Measurements from ENCODE around the gene ROS1.
"Not testable (repeated sequence)": the region's sequence is repeated elsewhere in the genome, so short reads cannot be mapped to it uniquely, and the experiment has no call there.

Gene ROS1

DNA sequence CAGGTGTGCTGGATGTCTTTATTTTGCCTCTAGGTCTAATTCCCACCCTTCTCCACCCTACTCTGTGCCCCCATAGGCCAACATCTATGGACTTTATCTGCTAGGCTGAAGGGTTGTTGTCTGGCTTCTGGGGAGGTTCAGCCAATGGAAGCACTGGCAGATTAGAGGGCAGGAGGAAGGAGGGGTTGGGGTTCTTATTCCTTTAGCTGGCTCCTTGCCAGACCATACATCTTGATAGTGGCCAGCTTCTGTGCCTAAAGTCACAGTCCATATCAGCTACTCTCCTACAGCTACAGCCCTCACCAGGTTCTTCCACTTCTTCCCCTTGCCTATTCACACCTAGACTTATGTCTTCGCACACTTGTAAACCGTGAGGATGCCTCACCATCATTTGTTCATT is 41.1 kb downstream of the ROS1 start:
- DNase-seq (ENCODE audit: low read depth in 1 of 2, low spot score in 1 of 2), result no peak

DNA sequence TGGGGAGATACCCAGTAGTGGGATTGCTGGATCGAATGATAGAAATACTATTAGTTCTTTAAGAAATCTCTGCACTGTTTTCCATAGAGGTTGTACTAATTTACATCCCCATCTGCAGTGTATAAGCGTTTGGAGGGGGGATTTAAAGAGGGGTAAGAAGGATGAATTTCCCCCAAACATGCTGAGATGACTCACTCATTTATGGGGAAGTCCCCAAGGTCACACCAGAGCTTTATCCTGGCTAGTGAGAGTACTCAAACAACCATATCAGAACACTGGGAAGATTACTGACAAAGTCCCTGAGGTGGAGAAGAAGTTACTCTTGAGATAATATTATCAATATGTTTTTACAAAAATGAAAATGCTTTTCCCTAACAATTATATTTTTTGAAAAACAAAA is 44.0 kb downstream of the ROS1 start:
- no peak for DNase-seq (ENCODE audit: low read depth in 1 of 2, low spot score in 1 of 2)

DNA sequence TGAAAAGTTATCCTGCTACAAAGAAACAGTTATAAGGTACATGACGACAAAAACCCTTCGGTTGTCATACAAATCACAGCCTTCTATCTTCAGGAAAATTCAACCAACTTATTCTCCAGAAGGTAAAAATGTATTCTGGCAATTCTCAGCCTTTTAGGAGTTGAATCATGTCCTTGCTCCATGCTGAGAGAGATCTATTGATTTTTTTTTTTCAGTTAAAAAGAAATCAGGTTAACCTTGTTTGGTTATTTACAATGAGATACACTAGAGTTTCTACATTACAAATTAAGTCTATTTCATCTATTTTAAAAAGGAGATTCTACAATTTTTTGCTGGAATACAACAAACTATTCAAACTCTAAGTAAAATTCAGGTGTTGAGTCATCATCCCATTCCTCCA is 45.4 kb downstream of the ROS1 start:
- DNase-seq (ENCODE audit: low read depth in 1 of 2, low spot score in 1 of 2), result no peak

DNA sequence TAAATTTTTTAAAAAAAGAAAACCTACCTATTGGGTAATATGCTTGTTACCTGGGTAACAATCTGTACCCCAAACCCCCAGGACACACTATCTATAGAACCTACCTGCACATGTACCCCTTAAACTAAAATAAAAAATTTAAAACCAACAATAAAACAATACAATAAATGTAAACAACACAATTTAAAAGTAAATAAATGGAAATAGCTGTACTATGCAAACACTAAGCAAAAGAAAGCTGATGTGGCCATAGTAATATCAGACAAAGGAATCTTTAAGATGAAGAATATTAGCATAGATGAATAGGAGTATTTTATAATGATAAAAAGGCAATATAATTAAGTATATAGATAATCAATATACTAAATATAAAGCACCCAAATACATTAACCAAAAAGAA is 50.3 kb downstream of the ROS1 start:
- DNase-seq (ENCODE audit: low read depth in 1 of 2, low spot score in 1 of 2), result no peak

DNA sequence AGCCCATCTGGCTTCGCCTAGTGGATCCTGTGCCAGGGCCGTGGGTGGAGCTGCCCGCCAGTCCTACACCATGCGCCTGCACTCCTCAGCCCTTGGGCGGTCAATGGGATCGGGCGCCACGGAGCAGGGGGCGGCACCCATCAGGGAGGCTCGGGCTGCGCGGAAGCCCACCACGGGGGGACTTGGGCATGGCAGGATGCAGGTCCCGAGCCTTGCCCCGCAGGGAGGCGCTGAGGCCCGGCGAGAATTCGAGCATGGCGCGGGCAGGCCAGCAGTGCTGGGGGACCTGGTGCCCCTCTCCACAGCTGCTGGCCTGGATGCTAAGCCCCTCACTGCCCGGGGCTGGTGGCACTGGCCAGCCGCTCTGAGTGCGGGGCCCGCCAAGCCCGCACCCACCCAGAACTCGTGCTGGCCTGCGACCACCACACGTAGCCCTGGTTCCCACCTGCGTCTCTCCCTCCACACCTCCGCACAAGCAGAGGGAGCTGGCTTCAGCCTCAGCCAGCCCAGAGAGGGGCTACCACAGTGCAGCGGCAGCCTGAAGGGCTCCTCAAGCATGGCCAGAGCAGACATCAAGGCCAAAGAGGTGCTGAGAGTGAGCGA is 52.4 kb downstream of the ROS1 start:
- DNase-seq (ENCODE audit: low read depth in 1 of 2, low spot score in 1 of 2), result no peak

DNA sequence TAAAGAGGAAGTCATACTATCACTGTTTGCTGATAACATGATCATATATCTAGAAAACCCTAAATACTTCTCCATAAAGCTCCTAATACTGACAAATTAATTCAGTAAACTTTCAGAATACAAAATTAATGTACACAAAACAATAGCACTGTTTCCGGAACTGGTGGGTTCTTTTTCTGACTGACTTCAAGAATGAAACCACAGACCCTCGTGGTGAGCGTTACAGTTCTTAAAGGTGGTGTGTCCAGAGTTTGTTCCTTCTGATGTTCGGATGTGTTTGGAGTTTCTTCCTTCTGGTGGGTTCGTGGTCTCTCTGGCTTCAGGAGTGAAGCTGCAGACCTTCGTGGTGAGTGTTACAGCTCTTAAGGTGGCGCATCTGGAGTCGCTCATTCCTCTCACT is 53.5 kb downstream of the ROS1 start:
- DNase-seq (ENCODE audit: low read depth in 1 of 2, low spot score in 1 of 2), result not testable (repeated sequence)

DNA sequence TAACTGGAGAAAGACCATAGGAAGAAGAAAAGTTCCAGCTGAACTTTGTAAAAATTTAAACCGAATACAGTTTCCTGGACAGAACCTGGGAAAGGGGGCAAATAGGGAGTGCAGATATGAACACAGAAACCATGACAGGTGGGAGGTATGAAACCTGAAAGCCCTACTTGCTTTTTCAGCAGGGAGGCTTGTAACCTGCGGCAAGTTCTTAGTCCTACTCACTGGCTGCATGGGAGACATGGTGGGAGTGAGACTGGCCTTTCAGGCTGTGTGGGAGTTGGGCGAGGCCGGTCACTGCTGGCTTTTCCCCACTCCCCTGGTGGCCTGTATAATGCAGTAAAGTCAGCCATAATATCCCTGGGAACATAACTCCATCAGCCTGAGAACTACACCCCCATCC is 54.2 kb downstream of the ROS1 start:
- DNase-seq (ENCODE audit: low read depth in 1 of 2, low spot score in 1 of 2), result no peak

DNA sequence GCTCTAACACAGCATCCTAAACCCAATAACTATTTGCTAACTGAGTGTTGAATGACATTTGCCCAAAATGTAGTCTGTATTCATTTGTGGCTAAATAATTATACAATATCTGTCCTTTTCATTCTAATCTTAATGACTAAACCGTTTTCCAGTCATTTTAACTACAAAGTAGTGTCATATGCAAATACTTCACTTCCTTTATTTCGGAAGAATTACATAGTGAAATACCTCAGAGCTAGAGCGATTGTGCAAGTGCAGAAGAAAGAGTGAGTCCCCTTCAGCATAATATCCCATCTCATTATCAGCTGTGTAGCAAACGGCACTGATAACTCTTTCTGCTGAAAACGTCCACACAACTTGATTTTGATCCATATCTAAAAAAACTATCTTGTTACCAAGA is 66.2 kb downstream of the ROS1 start:
- DNase-seq (ENCODE audit: low read depth in 1 of 2, low spot score in 1 of 2), result no peak

DNA sequence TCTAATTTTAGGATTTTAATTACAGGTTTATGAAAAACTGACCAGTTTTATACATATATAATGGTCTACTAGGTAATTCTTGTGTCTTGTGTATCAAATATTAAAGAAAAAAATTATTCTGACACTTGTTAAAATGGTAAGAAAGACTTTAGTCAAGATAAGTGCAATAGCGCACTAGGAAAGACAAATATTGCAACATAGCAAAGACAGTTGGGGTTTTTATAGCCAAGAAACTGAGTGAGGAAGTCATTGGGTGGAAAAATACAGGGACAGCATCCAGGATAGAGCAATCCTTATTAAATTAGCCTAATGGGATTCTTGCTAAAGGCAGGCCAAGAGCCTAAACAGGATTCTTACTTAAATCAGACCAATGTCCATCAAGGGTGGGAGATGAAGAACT is 71.1 kb downstream of the ROS1 start:
- DNase-seq (ENCODE audit: low read depth in 1 of 2, low spot score in 1 of 2), result no peak

DNA sequence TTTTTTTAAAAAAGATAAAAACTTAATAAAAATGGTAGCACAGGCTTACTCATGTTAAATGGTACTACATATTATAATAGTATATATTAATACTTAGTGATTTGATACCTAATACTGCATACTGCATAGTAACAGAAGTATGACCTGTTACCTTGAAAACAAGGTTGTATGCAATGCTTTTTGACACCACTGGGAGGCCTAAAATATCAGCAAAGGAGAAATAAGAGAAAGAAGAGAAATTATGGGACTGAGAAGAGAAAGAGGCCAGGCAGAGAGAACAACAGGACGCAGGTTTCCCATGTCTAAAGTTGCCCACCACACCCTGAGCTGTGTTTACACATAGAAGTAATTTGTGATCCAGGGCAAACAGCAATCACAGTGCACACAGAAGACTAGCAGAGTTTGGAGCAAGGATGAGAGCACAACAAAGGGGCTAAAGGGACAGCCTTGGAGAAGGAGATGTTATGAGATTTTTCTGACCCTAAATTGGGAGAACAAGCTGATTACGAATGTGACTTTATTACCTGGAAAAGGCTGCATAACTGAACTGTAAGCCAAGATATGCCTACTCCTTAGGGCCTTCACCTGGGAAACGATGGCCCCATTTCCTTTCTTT is 73.2 kb downstream of the ROS1 start:
- no peak for DNase-seq (ENCODE audit: low read depth in 1 of 2, low spot score in 1 of 2)

DNA sequence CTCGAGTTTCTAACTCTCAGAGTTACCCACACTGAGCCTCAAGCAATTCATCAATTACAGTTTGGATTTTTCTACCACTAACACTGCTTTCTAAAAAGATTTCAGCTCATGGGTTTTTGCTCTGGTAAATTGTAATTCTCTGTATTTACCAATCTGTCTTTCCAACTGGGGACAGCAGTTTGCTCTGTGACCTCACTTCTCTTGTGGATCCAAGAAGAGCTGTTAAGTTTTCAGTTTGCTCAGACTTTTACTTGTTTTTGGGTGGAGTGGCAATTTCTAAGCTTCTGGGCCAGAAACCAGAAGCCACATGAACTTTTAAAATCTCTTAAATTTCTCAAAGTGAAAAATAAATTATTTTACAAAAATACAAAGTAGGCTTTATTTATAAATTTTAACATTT is 74.2 kb downstream of the ROS1 start:
- DNase-seq (ENCODE audit: low read depth in 1 of 2, low spot score in 1 of 2), result no peak

DNA sequence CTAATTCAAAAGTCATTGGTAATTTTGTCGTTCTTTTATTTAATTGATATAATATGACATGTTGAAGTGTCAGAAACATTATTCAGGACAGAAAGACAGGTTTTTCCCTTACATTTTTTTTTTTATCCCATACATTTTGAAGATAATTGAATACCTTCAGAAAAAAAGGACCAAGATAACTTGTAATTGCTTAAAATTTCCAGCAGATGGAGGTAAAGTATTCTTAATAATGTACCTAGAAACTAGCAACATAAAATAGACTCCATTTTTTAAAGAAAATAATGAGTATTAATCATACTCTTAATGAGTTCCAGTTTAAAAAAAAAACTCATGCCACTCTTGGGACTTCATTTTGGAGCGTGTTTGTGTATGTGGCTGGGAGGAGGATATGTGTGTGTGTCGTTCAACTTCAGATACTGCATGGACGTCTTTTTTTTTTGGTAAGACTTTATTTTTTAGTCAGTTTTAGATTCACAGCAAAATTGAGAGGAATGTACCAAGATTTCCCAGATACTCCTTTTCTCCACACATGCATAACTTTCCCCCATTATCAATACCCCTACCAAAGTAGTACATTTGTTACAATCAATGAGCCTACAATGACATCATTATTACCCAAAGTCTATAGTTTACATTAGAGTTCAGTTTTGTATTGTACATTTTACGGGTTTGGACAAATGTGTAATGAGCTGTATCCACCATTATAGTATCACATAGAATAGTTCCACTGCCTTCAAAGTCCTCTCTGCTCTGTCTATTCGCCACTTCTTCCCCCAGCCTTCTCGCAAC is 79.4 kb downstream of the ROS1 start:
- DNase-seq (ENCODE audit: low read depth in 1 of 2, low spot score in 1 of 2), result no peak

DNA sequence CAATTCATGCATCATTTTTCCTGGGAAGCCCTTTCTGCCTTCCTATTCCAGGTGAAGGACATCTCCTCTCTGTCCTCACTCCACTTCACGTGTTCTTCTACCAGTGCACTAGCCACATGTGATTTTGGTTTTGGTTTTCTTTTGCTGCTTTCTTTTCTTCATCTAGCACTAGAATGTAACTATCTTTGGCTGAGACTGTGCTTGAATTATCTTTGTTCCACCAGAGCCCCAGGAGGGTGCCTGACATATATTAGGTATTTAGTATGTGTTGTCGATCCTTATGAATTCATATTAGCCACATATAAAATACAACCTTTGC is 80.5 kb downstream of the ROS1 start:
- DNase-seq (ENCODE audit: low read depth in 1 of 2, low spot score in 1 of 2), result no peak

DNA sequence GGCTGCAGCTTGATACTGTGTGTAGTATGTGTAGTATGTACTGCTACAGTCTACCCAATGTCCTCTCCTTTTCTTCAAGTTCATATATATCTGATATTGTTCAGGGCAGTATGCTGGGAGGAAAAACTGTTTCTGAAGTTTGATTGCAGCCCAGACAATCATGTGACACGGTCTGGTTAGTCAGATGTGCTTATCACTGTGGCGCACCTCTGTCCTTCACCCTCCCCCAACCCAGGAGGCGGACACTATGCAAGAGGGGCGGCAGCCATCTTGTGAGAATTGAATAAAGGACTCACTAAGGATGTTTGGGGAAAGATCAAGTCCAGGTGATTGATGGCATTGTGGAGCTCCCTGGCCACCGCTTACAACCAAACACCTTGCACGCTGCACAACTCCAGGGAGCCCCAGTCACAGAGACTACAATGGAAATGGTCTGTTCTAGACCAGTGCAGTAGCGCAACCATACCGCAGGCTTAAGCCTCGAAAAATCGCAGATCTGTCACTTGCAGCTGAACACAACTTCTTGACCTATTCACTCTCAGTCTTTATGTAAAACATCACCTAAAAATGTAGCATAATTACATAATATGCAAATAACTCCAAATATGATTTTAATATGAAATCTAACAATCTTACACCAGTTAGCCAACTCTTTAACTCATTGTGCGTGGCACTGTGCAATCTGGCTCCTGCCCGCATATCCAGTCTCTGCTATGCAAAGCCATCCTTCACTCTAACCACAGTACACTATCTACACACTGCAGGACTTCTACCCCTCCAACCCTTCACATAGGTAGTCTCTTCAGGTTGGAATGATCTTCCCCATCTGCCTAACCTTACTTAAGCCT is 81.1 kb downstream of the ROS1 start:
- DNase-seq (ENCODE audit: low read depth in 1 of 2, low spot score in 1 of 2), result no peak

DNA sequence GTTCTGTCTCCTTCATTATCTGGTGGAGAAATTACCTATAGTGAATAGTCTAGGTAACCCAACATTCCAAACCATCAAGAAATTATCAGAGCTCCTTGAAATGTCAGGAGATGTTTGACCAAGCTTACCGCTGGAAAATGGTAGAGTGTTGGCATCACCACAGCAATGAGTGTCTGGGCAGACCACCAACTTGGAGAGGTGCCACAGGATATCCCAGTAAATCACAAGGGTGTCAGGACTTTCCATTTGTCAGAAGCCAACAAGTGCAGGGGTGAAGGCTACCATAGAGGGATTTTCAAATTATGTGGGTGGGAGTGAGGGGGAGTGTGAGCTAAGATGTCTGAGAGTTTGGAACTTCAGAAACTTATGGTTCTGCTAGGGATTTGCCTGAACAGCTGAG is 87.2 kb downstream of the ROS1 start:
- DNase-seq (ENCODE audit: low read depth in 1 of 2, low spot score in 1 of 2), result no peak

DNA sequence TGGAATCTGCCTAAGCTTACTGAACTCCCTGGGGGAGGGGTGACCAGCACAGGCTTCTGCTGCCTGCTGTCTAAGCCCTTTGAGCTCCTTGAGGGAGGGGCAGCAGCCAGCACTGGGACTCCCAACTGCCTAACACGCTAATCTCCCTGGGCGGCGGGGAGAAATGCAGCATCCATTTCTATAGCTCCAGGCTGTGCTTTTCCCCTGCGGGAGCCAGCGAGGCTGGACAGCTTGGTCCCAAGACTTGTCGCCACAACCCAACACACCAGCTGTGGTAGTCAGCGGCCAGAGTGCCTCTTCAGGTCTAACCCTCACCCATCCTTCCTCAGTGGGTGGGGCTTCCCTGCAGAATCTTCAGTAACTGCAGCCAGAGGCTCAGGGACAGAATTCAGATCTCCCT is 95.8 kb downstream of the ROS1 start:
- no peak for DNase-seq (ENCODE audit: low read depth in 1 of 2, low spot score in 1 of 2)

DNA sequence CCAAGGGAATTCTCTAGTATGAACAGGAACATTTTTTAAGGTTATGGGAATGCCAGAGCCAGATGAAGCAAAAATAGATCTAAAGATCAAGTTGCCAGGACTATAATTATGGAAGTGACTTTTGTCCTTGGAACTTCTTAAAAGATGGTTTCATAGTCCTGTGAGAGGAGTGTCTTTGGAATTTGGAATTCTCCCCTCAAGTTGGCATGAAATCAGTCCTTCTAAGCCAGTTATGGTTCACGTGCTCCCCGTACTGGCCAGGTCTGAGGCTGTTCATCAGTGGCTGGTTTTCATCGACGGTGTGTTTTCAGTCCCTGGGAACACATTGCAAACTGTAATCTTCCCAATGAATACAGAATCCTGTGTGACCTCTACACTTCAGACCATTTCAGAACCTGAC is 97.2 kb downstream of the ROS1 start:
- DNase-seq (ENCODE audit: low read depth in 1 of 2, low spot score in 1 of 2), result no peak

DNA sequence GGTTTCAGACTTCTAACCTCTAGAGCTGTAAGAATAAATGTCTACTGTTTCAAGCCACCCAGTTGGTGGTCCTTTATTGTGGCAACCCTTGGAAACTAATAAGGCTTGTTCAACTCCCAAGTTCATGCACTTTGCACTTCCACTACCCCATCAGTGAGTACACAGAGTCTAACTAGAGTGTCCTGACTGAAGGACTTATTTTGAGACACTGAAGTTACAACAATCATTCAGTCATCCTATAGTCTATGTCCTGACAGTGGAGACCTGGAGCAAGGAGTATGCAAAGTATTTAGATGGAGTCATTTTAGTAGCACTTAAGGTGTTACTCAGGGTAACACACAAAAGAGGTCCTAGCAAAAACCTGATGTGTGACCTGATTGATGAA is 97.7 kb downstream of the ROS1 start:
- no peak for DNase-seq (ENCODE audit: low read depth in 1 of 2, low spot score in 1 of 2)

DNA sequence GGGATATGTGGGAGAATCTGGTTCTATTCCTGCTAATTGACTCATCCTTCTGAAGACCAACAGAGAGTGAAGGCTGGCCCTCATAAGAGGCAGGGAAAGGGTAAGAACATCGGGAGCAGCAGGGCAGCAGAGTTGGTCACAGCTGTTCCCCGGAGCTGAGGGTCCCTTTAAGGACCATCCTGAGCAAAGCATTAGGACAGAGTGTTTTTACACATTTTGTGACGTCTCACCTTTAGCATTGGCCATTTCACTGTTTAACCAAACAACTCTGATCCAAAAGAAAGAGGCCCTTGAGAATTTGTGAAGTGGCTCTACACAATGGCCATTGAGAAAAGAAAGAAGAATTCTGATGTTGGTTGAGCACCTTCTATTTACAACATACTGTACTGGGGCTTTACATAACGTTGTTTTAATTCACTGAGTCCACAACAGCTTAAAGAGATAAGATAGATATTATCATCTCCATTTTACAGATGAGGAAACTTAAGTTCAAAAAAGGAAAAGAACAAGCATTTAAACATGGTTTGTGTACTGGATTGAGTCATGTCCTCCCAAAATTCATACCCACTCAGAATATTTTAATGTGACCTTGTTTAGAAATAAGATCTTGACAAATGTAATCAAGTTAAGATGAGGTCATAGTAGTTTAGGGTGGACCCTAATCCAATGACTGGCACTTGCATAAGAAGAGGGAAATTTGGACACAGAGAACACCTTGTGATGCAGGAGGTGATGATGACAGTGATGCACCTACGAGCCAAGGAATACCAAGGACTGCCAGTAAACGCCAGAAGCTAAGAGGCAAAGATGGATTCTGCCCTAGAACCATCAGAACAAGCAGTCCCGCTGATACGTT is 98.4 kb downstream of the ROS1 start:
- DNase-seq (ENCODE audit: low read depth in 1 of 2, low spot score in 1 of 2), result no peak

DNA sequence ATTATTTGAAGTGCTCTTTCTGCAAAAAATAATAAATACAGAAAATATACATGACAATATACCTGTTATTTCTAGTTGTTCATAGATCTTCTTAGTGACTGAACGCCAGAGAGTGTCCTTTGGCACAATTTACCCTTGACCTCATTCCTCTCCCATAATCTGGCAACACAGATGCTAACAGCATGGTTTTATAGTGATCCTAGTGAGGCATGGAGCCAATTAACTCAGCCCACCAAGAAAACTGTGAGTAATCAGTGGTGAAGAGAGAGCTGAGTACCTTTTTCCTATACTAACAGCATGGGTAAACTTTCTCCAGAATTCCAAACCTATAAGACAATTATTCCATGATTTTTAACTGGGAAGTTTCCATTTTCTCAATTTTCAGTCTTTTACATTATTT is 99.3 kb downstream of the ROS1 start:
- DNase-seq (ENCODE audit: low read depth in 1 of 2, low spot score in 1 of 2), result no peak

DNA sequence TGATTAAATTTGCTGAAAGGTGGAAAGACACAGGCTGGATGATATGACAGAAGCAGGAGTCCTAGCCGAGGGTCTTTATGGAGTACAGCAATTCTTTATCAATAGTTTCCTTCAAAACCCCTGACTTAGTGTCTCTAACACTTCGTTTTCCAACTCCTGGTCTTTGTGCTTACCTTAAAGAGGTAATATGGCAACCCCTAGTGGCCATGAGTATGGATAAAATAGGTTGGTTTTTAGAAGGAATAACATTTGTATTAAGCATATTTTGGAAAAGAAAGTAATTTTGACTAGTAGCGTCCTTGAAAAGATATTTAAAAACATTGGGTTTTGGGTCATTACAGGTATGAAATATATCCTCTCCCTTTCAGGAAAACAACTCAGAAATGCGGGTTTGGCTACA is 108.5 kb downstream of the ROS1 start:
- DNase-seq (ENCODE audit: low read depth in 1 of 2, low spot score in 1 of 2), result no peak
